ENCODE measurements around the gene PPCDC.

Gene PPCDC

DNA sequence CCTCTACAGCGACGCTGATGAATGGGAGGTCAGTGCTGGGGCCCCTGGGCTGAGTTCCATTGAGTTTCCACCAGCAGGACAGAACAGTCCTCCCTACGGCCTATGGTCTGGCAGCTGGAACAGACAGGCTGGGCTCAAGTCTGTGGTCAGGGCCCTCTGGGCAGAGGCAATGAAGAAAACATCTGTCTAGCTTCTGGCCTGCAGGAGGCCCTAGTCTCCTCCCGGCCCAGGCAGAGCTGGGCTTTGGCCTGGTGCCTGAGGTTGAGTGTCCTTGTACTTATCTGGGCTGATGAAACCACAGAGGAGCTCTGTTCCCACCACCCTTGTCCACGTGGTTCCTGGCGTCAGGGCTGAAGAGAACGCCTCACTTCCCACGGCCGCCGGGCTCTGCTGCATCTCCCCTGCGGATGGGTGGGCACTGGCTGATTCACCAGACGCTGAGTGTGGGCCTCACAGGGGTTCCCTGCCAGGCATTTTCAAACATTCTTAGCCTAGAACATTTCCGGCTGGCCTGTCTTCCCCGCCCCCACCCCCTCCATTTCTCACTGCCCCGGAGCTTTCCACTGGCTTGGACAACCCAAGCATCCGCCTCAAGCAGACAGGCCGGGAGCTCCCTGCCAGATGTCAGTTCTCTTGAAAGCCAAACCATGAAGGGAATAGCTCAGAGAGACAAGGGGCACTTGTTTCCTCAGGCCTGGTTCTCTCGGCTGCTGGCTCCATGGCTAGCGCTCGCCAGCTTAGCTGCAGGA is 20.3 kb downstream of the PPCDC start:
- no peak for DNase-seq (ENCODE audit: low read depth in 2 of 2)

DNA sequence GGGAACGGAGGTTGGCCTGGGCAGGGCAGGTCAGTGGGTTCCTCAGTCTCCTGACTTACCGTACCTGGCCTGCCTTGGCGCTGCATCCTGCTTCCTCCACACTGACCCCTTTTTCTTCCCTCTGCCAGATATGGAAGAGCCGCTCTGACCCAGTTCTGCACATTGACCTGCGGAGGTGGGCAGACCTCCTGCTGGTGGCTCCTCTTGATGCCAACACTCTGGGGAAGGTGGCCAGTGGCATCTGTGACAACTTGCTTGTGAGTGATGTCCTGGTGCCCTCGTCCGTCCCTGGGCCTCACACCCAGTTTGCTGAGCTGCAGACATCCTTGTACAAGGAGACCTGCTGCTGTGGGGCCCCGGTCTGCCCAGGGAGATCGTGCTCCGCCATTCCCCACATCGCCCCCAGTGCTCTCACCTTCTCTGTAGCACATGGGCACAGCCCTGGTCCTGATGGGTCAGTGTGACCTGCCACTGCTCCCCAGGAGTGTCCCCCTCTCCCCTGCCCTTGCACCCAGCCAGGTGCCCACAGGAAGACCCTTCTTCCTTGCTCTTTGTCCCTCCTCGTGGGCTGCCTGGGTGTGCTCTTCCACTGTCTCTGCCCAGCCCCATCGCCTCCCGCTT is 21.0 kb downstream of the PPCDC start:
- DNase-seq (ENCODE audit: low read depth in 2 of 2): no peak

DNA sequence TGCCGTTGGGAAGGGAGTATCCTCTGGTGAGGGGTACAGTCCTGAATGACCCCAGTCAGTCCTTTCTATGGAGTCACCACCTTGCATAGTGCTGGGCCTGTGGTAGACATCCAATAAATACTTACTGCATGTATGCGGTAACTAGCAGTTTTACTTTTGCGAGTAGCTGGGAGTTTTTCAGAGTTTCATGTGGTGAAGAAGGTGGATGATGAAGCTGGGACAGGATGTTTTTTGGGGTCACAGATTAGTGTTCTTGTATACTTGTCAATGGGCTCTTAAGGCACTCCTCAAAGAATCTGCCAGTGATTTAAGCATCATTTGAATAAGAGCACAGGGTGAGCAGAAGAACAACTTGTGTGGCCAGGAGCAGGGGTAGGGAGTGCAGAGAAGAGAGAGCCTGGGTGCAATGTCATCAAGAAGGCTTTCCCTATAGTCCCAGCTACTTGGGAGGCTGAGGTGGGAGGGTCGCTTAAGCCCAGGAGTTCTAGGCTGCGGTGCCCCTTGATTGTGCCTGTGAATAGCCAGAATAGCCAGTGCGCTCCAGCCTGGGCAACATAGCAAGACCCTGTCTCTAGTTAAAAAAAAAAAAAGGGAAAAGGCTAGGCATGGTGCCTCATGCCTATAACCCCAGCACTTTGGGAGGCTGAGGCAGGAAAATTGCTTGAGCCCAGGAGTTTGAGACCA is 22.1 kb downstream of the PPCDC start:
- no peak for DNase-seq (ENCODE audit: low read depth in 2 of 2)

DNA sequence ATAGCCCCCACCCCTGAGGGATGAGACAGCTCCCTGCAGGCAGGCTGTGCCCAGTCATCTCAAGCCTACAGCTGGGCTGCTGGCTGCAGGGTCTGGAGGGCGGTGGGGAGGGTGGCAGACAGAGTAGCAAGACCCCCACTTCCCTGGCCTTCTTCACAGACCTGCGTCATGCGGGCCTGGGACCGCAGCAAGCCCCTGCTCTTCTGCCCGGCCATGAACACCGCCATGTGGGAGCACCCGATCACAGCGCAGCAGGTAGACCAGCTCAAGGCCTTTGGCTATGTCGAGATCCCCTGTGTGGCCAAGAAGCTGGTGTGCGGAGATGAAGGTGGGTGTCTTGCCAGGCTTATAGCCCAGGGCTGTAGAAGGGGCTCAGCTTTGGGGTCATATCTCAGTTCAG is 25.0 kb downstream of the PPCDC start:
- no peak for DNase-seq (ENCODE audit: low read depth in 2 of 2)

DNA sequence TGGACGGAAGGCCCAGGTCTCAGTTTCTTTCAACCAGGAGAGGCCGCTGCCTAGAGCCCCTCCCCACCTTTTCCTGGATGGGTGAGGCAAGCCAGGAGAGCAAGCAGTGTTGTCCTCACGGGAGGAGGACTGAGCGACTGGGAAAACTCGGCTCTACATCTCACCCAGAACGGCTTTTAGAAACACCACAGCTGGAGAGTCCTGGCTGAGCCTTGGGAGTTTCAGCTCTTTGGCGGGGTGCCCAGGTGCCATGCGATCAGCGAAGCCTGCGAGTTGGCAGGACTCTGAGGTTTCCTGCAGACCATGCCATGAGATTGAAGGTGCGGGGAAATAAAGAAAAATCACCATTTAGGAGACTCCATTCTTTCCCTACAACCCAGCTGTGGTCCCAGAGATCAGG is 26.0 kb downstream of the PPCDC start:
- DNase-seq (ENCODE audit: low read depth in 2 of 2): no peak

DNA sequence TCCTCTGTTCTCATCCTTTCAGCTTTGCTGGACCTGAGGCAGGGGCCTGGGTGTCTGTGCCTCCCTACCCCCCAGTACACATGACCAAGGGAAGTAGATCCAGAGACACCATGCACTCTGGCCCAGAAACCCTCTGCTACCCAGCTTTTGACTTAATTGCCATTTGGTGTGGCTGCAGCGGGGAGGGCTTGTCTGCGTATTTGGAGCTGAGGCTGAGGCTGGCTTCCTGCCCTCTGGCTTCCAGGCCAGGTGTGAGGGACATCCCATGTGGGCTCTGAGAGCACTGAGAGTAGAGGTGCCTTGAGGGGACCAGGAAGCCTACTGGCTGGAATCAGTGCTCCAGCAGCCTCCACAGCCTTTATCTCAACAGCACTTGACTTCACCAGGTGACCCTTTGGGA is 26.9 kb downstream of the PPCDC start:
- DNase-seq (ENCODE audit: low read depth in 2 of 2): no peak

DNA sequence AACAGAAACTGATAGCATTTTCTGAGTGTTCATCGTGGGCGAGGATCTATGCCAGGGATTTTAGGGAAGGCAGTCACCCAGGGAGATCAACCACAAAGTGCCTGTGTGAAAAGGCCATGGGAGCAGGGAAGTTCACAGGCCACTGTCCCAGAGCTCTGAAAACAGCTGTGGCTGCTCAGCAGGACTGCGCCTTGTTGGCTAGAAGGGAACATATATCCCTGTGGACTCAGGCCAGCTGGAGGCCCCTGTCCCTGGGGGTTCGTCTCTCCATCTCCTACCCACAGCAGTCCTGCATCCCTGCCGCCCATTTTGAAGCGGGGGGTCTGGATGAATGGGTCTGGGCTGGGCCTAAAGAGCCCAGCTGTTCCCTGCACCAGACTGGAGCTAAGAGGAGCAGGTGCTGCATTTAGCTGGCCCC is 27.8 kb downstream of the PPCDC start:
- no peak for DNase-seq (ENCODE audit: low read depth in 2 of 2)

DNA sequence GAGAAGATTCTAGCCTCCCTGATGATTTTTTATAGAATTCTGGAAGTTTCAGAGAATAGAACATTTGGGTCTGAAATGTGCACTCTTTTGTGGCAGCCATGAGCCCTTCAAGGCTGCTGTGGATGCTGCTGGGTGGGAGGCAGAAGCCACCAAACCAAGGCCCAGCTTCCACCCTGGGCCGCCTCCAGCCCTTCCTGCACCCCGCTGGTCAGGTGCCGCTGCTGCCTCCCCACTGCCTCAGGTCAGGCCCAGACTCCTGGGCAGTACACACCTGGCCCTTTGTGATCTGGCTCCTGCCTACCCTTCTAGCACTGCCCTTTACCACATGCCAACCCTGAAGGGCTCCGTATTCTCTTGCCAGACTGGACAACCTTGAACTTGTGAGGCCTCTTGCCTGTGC is 28.3 kb downstream of the PPCDC start:
- no peak for DNase-seq (ENCODE audit: low read depth in 2 of 2)

DNA sequence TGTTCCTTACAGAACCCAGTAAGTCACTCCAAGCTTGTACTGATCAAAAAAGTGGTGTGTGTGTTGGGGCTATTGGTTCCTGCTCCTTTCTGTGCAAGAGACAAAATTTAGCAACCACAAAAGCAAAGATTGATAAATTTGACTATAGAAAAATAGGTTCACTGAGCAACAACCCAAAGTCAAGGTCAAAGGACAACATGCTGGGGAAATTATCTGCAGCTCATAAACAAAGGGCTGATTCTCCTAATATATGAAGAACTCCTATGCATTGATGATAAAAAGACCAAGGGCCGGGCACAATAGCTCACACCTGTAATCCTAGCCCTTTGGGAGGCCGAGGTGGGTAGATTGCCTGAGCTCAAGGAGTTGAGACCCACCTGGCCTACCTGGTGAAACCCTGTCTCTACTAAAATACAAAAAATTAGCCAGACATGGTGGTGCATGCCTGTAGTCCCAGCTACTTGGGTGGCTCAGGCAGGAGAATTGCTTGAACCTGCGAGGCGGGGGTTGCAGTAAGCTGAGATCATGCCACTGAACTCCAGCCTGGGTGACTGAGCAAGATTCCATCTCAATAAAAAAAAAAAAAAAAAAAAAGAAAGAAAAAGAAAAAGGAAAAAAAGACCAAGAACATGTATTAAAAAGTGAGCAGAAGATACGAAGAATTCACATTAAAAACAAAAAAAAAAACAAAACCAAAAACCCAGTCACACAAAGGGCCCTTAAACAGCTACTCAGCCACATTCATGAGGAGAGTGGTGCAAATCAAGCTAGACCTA is 29.8 kb downstream of the PPCDC start:
- no peak for DNase-seq (ENCODE audit: low read depth in 2 of 2)

DNA sequence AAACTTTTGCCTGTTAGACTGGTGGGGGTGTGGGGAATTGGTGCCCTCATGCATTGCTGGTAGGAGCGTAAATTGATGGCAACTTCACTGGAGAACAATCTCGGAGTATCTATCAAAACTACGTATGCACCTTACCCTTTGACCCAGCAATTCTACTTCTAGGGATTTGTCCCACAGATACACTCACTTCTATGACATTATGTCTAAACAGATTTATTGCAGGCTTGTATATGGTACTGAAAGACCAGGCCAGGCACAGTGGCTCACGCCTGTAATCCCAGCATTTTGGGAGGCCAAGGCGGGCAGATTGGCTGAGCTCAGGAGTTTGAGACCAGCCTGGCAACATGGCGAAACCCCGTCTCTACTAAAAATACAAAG is 30.3 kb downstream of the PPCDC start:
- DNase-seq (ENCODE audit: low read depth in 2 of 2): no peak

DNA sequence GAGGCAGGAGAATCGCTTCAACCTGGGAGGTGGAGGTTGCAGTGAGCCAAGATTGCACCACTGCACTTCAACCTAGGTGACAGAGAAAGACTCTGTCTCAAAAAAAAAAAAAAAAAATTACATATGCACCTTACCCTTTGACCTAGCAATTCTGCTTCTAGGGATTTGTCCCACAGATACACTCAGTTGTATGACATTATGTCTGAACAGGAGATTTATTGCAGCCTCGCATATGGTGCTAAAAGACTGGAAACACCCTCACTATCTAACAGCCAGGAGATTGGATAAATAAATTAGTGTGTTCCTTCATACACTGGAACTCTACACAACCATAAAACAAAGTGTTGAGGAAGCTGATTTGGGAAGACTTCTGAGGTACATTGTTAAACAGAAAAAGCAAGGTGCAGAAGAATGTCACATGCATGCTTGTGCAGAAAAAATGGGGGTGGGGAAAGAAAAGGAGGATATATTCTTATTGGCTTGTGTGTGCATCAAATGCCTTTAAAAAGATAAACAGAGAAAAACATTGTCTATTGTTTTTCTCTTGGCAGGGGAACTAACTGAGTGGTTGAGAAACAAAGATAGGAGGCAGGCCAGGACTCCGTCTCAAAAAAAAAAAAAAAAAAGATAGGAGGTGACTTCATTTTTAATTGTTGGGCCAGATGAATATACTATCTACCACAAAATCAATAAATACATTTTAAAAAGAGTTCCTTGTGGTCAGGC is 30.9 kb downstream of the PPCDC start:
- no peak for DNase-seq (ENCODE audit: low read depth in 2 of 2)

DNA sequence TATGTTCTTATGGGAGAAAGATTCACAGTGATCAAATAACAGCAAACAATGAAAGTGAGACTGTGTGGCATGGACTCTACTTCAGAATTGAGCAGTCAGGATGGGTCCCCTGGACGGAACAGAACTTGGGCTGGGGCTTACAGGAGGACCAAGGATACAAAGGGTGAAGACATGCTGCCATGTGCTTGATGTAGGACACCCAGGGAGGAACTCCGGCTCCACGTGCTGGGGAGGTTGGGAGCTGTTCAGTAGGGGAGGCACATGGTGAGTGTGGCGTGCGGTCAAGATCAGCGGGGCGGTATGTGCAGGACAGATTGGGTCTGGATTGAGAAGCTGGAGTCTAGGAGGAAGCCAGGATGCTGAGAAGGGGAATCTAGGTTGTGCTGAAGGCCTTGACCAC is 32.6 kb downstream of the PPCDC start:
- no peak for DNase-seq (ENCODE audit: low read depth in 2 of 2)

DNA sequence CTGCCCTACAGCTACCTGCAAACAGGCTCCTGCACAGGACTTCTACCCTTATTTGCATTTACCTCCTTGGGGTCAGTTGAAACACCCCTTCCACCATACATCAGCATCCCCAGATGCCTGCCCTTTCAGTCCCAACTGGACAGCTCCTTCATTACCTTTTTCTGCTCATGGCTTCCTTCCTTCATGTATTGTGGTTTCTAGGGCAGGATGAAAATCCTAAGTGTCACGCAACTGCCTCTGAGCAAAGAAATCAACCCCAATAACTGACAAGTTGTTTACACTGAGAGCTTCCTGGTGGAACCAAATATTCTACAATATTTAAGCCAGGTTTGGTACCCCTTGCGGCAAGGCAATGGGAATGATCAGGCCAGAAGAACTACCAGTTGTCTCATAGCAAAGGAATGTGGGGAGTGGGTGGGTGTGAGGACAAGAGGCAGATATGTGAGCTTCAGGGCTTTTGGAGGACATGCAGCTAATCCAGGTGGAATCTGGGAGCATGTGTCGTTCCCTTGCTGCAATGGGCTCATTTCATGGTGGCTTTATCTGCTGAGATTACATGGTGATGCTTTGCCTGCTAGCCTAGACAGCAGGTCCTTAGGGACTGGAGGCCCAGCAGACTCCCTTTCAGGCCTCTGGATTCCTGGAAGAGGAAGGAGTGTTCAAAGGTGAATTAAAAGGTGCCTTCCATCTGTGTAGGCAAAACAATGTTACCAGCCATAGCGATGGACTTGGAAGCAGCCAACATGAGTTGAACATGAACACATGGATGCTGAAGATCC is 34.9 kb downstream of the PPCDC start:
- no peak for DNase-seq (ENCODE audit: low read depth in 2 of 2)

DNA sequence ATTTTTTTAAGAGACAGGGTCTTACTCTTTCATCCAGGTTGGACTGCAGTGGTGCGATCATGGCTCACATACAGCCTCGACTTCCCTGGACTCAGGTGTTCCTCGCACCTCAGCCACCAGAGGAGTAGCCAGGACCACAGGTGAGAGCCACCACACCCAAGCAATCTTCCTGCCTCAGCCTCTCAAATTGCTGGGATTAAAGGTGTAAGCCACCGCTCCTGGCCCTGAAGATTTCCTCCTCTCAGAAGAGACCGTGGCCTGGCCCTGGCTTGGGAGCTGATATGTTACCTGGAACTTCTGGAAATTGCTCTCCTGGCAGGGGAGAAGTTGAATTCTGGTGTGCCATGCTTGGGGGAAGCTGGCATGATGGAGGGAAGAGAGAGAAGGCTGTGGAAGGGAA is 36.2 kb downstream of the PPCDC start:
- DNase-seq (ENCODE audit: low read depth in 2 of 2): no peak

DNA sequence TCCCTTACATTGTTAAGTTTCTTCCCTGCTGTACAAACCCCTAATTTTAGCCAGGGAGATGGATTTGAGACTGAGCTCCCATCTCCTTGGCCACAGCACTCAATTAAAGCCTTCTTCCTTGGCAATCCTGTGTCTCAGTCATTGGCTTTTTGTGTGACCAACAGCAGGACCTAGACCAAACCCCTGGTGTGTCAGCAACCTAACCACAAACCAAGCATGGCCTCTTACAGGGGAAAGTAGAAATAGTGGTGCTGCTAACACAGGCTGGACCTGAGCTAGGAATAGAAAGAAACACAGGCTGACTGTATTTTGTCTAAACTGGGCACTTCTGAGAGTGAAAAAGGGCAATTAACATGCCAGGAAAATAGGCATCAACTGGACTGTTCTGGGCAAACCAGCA is 37.9 kb downstream of the PPCDC start:
- no peak for DNase-seq (ENCODE audit: low read depth in 2 of 2)

DNA sequence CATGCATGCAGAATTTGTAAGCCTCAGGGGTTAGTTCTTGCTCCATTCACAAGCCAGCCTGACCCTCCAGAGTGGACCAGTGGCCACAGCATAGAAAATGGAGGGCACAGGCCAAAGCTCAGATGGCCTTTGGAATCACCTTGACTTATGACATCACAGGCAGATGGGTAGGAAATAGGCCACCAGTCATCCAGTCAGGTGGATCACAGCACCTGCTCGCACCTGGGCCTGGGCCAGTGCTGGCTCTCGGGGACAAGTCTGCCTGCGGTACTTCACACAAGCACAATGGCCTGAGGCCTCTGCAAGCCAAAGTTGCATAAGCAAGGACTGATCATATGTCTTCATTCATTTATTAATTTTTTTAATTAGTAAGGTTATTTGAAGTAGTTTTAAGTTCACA is 39.3 kb downstream of the PPCDC start:
- no peak for DNase-seq (ENCODE audit: low read depth in 2 of 2)

DNA sequence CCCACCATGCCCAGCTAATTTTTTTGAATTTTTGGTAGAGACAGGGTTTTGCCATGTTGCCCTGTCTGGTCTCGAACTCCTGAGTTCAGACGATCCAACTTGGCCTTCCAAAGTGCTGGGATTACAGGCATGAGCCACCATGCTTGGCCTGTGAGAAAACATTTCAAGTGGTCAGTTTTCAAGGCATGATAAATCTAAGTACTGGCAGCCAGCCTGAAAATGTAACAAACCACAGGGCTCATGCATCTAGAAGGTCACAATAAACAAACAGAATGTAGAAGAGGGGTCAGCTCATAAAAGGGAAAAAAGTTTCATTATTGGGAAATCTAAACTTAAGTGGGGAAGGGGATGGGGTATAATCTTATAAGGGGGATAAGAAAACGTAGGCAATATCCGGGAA is 39.9 kb downstream of the PPCDC start:
- no peak for DNase-seq (ENCODE audit: low read depth in 2 of 2)

DNA sequence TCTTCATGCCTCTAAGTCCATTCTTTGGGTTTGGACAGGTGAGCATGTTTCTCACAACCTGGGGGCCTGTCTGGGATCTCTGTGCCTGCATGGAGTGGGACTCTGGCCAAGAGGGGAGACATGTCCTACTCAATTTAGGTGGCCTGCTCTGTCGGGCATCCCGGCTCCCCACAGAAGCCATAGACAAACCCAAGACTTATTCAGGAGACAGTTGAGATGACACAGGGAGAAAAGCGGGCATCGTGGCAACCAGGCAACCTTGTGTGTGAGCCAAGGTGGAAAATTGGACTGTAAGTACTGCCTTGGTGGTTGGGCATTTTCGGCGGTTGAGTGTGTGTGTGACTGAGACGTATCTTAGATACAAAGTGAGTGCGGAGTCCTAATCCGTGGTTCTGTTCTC is 40.5 kb downstream of the PPCDC start:
- no peak for DNase-seq (ENCODE audit: low read depth in 2 of 2)

DNA sequence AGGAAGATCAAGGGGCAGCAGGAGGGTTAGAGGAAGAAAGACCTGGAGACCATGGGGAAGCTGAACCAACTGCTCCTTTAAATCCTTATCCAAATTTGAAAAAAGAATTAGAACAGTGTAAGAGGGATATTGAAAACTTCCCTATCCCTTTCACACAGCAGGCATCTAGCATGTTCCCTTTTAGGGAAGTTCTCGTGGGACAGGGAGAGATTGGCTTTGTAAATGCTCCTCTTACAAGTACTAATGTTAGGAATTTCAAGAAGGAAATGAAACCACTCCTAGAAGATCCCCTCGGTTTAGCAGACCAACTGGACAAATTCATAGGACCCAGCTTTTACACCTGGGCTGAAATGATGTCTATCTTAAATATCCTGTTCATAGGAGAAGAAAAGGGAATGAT is 41.5 kb downstream of the PPCDC start:
- no peak for DNase-seq (ENCODE audit: low read depth in 2 of 2)

DNA sequence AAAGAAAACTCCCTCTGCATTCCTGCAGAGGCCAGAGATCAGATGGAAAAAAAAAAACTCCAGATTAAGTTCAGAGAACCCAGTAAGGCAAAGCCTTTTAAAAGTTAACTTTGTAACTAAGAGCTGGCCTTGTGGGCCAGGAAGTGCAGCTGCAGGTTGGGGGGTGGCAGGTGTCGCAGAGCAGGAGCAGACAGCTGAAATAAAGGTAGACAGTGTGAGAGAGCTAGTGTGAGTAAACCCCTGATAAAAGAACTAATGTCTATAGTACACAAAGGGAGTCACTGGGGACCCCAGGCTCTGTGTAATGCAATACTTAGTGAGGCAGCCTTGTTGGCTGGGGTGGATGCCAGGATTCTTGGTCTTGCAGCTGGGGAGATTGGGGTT is 42.1 kb downstream of the PPCDC start:
- no peak for DNase-seq (ENCODE audit: low read depth in 2 of 2)

DNA sequence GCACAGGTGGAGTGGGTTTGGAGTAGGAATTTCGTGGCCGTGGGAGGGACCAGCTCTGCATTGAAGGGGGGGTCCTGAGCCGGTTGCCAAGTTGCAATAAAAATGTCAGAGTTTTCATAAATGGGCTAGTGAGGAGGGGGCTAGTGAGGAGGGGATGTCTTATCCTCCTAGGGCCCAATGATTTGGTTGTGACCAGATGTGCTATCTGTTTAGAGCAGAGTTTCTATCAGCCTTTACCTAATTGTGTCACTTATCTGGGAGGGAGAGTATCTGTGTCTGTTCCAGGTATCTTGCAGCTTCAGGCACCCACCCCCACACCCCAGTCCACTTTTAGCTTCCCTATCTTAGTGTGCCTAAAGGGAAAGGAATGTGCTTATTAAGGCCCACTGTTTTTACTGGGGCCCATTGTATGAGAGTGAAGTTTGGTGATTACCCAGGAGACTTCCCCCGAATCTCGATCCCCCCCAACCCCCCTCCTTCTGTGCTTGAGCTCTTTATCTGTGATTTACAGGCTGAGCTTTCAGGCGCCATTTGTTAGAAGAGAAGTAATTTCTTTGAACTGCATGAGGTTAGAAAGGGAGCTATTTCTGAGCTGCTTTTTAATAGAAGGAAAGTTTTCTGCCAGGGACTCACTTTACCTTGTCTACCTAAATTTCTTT is 42.6 kb downstream of the PPCDC start:
- DNase-seq (ENCODE audit: low read depth in 2 of 2): no peak

Data from stimulated activated CD4-positive, alpha-beta T cell treated with anti-CD3 and anti-CD28 coated beads, Interleukin-1b, Interleukin-23, amount 100 ng/mL, for 1 hour (primary cell).